Mesothelial cell of epicardium (in vitro differentiated cells): ENCODE results near the gene PAM. TPM values are rescaled to one million over a fixed set of nuclear protein-coding genes. Genes with fewer than 3 reads are reported as not detected.

Source experiments
- DNase-seq, 2 experiments: peaks; one replicate each; pipeline ENCODE4 v3.0.0; 2021; ENCODE audit warnings: low spot score in 2 of 2; ENCODE audit not compliant: unreplicated experiment in 2 of 2
- H3K27ac Mint-ChIP-seq: 2 replicates; pipeline ENCODE4 v1.8.0; 2021; ENCODE audit warnings: mixed read lengths
- H3K27me3 Mint-ChIP-seq: 2 replicates; pipeline ENCODE4 v1.8.0; 2021; ENCODE audit warnings: low read depth, mixed read lengths
- H3K36me3 Mint-ChIP-seq: 2 replicates; pipeline ENCODE4 v1.8.0; 2021; ENCODE audit warnings: mixed read lengths
- H3K4me1 Mint-ChIP-seq: 2 replicates; pipeline ENCODE4 v1.8.0; 2021; ENCODE audit warnings: mixed read lengths
- H3K4me3 Mint-ChIP-seq: 2 replicates; pipeline ENCODE4 v1.8.0; 2021; ENCODE audit warnings: mild to moderate bottlenecking, moderate library complexity, mixed read lengths
- H3K9me3 Mint-ChIP-seq: 2 replicates; pipeline ENCODE4 v1.8.0; 2021; ENCODE audit warnings: mixed read lengths
- total RNA-seq: library from RNA; stranded (reverse); gene quantifications from 3 replicates; pipeline ENCODE4 v1.2.1, GENCODE V29; 2021
- TF ChIP-seq, protein P1 (sequence below): fragments of 200-600 bp; sonication (generic); IDR thresholded peaks from one replicate; pipeline ENCODE4 v1.5.0; 2021; ENCODE audit warnings: antibody characterized with exemption; ENCODE audit not compliant: unreplicated experiment

The PAM gene
- total RNA-seq, 1 donor from 2014 or later: 94.3 TPM

DNA sequence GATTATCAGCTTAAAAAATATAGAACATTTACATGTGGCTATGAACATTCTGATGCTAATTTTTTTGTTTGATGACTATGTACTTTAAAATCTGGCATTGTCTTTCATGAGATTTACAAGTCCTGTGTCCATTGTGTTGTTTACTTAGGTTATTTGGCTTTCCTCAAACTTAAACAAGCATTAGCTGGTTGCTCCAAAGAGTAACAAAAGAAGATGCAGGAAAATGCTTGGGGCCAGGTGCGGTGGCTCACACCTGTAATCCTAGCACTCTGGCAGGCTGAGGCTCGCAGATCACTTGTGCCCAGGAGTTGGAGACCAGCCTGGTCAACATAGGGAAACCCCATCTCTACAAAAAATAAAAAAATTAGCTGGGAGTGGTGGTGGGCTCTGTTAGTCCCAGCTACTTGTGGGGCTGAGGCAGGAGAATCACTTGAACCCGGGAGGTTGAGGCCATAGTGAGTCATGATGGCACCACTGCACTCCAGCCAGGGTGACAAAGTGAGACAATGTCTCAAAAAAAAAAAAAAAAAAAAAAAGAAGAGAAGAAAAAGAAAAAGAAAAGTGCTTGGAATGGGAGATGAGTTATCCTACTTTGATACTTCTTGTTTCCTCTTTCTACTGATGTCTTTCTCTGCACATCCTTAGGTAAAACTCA, 39.7 kb downstream of the PAM start:
- Mint-ChIP-seq H3K36me3 (no peaks in the 10 kb centered on the region), H3K4me1 (peaks cover 27% of the 10 kb centered on the region), H3K27me3 (no peaks in the 10 kb centered on the region), H3K27ac (no peak overlapping the region), H3K4me3 (no peak overlapping the region), H3K9me3 (no peaks in the 10 kb centered on the region)
- DNase-seq: no peak
- TF ChIP-seq, protein P1, sequence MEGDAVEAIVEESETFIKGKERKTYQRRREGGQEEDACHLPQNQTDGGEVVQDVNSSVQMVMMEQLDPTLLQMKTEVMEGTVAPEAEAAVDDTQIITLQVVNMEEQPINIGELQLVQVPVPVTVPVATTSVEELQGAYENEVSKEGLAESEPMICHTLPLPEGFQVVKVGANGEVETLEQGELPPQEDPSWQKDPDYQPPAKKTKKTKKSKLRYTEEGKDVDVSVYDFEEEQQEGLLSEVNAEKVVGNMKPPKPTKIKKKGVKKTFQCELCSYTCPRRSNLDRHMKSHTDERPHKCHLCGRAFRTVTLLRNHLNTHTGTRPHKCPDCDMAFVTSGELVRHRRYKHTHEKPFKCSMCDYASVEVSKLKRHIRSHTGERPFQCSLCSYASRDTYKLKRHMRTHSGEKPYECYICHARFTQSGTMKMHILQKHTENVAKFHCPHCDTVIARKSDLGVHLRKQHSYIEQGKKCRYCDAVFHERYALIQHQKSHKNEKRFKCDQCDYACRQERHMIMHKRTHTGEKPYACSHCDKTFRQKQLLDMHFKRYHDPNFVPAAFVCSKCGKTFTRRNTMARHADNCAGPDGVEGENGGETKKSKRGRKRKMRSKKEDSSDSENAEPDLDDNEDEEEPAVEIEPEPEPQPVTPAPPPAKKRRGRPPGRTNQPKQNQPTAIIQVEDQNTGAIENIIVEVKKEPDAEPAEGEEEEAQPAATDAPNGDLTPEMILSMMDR: no peak

DNA sequence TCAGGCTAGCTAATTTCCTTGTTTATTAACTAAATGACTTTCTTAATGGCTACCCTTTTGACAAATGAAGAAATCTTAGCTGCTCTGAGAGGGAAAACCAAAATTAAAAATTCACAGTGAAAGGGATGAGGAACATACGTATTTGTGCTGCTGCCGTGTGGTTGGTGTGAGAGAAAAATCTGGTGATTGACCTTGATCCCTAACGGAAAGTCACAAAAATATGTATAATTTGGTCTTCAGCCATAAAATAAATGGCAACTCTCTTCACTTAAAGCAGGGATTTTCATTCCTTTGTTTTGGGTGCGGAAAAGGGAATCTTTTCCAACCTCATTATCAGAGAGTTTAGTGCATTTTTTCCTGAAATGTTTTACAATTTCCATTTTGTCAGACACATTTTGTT, 40.4 kb downstream of the PAM start:
- TF ChIP-seq, protein P1: no peak
- Mint-ChIP-seq H3K4me3 (no peak overlapping the region), H3K27ac (no peak overlapping the region), H3K4me1 (peaks cover 28% of the 10 kb centered on the region), H3K36me3 (no peaks in the 10 kb centered on the region), H3K9me3 (no peaks in the 10 kb centered on the region), H3K27me3 (no peaks in the 10 kb centered on the region)
- DNase-seq: no peak

DNA sequence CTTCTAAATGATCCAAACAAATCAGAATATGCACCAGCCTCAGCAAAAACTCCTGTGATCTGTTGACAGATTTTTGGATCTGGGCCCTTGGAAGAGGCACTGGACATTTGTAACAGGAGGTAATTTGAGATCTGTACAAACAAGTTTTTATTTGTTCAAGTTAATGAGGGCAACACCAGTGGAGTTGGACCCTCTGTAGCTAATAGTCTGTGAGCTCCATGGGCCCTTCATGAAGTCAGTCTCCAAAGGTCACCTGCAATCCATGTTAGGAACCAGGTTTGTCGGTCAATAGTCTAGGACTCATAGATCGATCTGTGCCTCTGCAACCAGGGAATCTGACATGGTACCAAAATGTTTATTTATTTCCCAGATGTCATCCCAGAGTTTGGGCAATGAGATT, 40.9 kb downstream of the PAM start:
- peaks cover 30% of the 10 kb centered on the region for H3K4me1 Mint-ChIP-seq
- no peaks in the 10 kb centered on the region for H3K9me3 Mint-ChIP-seq
- no peaks in the 10 kb centered on the region for H3K27me3 Mint-ChIP-seq
- H3K27ac Mint-ChIP-seq: no peak overlapping the region
- no peak for DNase-seq
- H3K4me3 Mint-ChIP-seq: no peak overlapping the region
- TF ChIP-seq, protein P1: no peak
- H3K36me3 Mint-ChIP-seq: no peaks in the 10 kb centered on the region

DNA sequence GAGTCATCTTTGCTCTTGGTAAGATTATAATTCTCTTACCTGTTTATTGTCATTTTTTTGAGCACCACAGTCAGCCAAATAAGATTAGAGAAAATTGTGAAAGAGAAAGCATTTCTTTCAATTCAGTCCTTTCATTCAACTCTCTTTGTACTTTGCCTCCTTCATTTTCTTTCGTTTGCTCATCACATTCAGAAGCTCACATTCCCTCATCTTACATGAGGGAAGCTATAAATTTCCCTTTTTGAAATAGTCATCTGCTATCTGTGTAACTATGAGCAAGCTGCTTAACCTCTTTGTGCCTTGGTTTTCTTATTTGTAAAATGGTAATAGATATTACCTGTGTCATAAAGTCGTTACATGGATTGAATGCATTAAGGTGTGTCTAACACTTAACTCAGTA, 41.4 kb downstream of the PAM start:
- TF ChIP-seq, protein P1: no peak
- H3K27ac Mint-ChIP-seq: no peak overlapping the region
- peaks cover 33% of the 10 kb centered on the region for H3K4me1 Mint-ChIP-seq
- no peaks in the 10 kb centered on the region for H3K9me3 Mint-ChIP-seq
- no peak overlapping the region for H3K4me3 Mint-ChIP-seq
- H3K36me3 Mint-ChIP-seq: no peaks in the 10 kb centered on the region
- no peaks in the 10 kb centered on the region for H3K27me3 Mint-ChIP-seq
- DNase-seq: no peak

DNA sequence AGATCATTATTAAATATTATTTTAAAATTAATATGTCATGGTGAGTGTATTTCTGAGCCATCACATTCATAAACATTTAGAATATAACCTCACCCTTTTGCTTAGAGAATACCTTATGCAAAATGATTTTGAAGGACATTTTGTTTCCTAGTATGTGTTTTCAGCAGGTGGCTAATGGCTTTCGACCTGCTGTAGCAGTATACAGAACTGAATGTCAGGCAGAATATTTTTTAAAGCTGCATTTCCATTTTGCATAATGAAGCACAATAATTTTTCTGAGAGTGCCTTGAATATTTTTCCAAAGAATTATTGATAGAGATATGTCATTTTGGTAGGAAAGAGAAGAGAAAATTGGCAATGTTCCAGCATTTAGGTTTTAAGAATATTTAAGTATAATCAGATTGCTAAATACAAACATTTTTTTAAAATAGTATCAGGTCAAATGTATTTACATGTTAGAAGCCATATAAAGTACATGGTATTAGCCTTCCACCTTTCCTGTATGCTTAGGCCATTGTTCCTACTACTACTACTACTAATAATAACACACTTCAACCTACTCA, 42.3 kb downstream of the PAM start:
- no peaks in the 10 kb centered on the region for H3K36me3 Mint-ChIP-seq
- DNase-seq: no peak
- no peak overlapping the region for H3K27ac Mint-ChIP-seq
- no peaks in the 10 kb centered on the region for H3K27me3 Mint-ChIP-seq
- H3K4me3 Mint-ChIP-seq: no peak overlapping the region
- TF ChIP-seq, protein P1: no peak
- no peaks in the 10 kb centered on the region for H3K9me3 Mint-ChIP-seq
- H3K4me1 Mint-ChIP-seq: peaks cover 25% of the 10 kb centered on the region
